Fibroblast of the aortic adventitia (primary cell): ENCODE measurements around the gene SPNS3. TPM values are rescaled to one million over a fixed set of nuclear protein-coding genes. Genes with fewer than 3 reads are reported as not detected.

Experiments
- DNase-seq: peaks from one replicate; pipeline ENCODE4 v3.0.0-alpha.2; 2010; ENCODE audit warnings: low read depth
- H3K4me3 ChIP-seq: 2 replicates; pipeline ENCODE4 v1.5.1; 2011; ENCODE audit warnings: low read depth, mild to moderate bottlenecking, control low read depth, low read length, moderate library complexity
- CTCF ChIP-seq: IDR thresholded peaks from 2 replicates; pipeline ENCODE4 v1.5.1; 2011; ENCODE audit warnings: mild to moderate bottlenecking, low read length, control low read depth, inconsistent platforms; ENCODE audit not compliant: insufficient read depth
- total RNA-seq: library from RNA; depleted of rRNA; stranded (reverse); fragments of >200 nt; gene quantifications from 2 replicates; pipeline ENCODE4 v1.2.3, GENCODE V29; 2012; ENCODE audit warnings: low replicate concordance

Gene SPNS3
- total RNA-seq, 1 donor, result not detected

- DNase-seq, result peak; percentile 22
- TF ChIP-seq CTCF, result no peak
- H3K4me3 ChIP-seq, result no peak overlapping the region
Measured at GRCh38 chr17:4409659-4410058, 24.1 kb upstream of the SPNS3 start.

- no peak overlapping the region for H3K4me3 ChIP-seq
- TF ChIP-seq CTCF, result no peak
- DNase-seq, result no peak
Measured at GRCh38 chr17:4411201-4411600, 22.5 kb upstream of the SPNS3 start.

- peak; percentile 85 for TF ChIP-seq CTCF
- no peak overlapping the region for H3K4me3 ChIP-seq
- DNase-seq, result peak; percentile 92
Measured at GRCh38 chr17:4412933-4413831, 20.6 kb upstream of the SPNS3 start.

- no peak for DNase-seq
- TF ChIP-seq CTCF, result no peak
- no peak overlapping the region for H3K4me3 ChIP-seq
Measured at GRCh38 chr17:4417129-4417667, 16.5 kb upstream of the SPNS3 start.

- DNase-seq, result peak; percentile 81
- TF ChIP-seq CTCF, result peak; percentile 79
- no peak overlapping the region for H3K4me3 ChIP-seq
Measured at GRCh38 chr17:4420692-4421131, 13.0 kb upstream of the SPNS3 start.

- no peak for DNase-seq
Measured at GRCh38 chr17:4422864-4423263, 10.9 kb upstream of the SPNS3 start.

More at GRCh38 chr17:4422864-4423263, 10.9 kb upstream of the SPNS3 start:
- H3K4me3 ChIP-seq, result no peak overlapping the region
- no peak for TF ChIP-seq CTCF
